Muscle layer of duodenum (tissue), 2 donors: ENCODE measurements around the gene KRT77.

Experiments
- H3K27ac ChIP-seq: one replicate; pipeline ENCODE4 v1.7.0; 2013; ENCODE audit warnings: mild to moderate bottlenecking, low read length
- H3K27me3 ChIP-seq: one replicate; pipeline ENCODE4 v1.7.0; 2013; ENCODE audit warnings: low read depth, mild to moderate bottlenecking, control low read depth, low read length
- H3K36me3 ChIP-seq, 2 donors: one replicate each; pipeline ENCODE4 v1.7.0; 2013; ENCODE audit warnings: low read length in 2 of 2, control low read depth in 1 of 2, mild to moderate bottlenecking in 1 of 2; ENCODE audit not compliant: insufficient read depth in 2 of 2, control insufficient read depth in 1 of 2
- H3K4me1 ChIP-seq, 2 donors: one replicate each; pipeline ENCODE4 v1.7.0; 2013; ENCODE audit warnings: low read length in 2 of 2, mild to moderate bottlenecking in 2 of 2, control low read depth in 1 of 2, moderate library complexity in 1 of 2; ENCODE audit not compliant: insufficient read depth in 2 of 2, control insufficient read depth in 1 of 2
- H3K4me3 ChIP-seq, 2 donors: one replicate each; pipeline ENCODE4 v1.7.0; 2013; ENCODE audit warnings: low read length in 2 of 2, low read depth in 1 of 2, mild to moderate bottlenecking in 1 of 2
- H3K9me3 ChIP-seq, 2 donors: one replicate each; pipeline ENCODE4 v1.7.0; 2013; ENCODE audit warnings: low read length in 2 of 2, control low read depth in 1 of 2, mild to moderate bottlenecking in 1 of 2; ENCODE audit not compliant: control insufficient read depth in 1 of 2
- donor health status: healthy.

Gene KRT77

GRCh38 chr12:52650520-52651081 is 52.7 kb downstream of the KRT77 start:
- no peaks in the 10 kb centered on the region for H3K4me1 ChIP-seq
- no peak overlapping the region for H3K4me3 ChIP-seq
- H3K9me3 ChIP-seq = peaks cover 0 to 6% of the 10 kb centered on the region in 2 donors
- H3K36me3 ChIP-seq = no peaks in the 10 kb centered on the region
- H3K27me3 ChIP-seq = no peaks in the 10 kb centered on the region
- peak overlapping the region; percentile 7 for H3K27ac ChIP-seq

DNA sequence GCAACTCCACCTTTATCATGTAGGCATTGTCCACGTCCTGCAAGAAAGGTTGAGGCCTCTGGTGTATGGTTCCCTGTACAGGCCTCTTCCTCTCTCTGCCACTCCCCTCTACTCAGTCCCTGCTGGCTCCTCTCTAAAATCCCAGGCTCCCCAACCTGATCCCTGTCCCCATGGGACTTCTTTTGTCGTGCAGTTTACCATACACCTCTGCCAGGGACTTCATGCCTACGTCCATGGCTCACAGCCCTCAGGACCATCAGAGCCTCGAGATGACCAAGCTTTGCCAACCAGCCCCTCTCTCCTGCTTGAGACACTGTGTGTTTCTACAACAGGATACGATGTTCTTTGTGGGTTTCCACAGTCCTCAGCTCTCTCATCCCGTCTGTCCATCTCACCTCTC is 54.3 kb downstream of the KRT77 start:
- Histone ChIP-seq H3K27me3 (no peaks in the 10 kb centered on the region), H3K4me1 (no peaks in the 10 kb centered on the region), H3K9me3 (peaks cover 0 to 6% of the 10 kb centered on the region in 2 donors), H3K27ac (no peak overlapping the region), H3K36me3 (no peaks in the 10 kb centered on the region), H3K4me3 (no peak overlapping the region)

GRCh38 chr12:52648012-52648550 is 55.2 kb downstream of the KRT77 start:
- H3K9me3 ChIP-seq = peaks cover 0 to 6% of the 10 kb centered on the region in 2 donors
- H3K27me3 ChIP-seq = no peaks in the 10 kb centered on the region
- H3K27ac ChIP-seq = no peak overlapping the region
- H3K4me3 ChIP-seq = no peak overlapping the region
- no peaks in the 10 kb centered on the region for H3K36me3 ChIP-seq
- no peaks in the 10 kb centered on the region for H3K4me1 ChIP-seq

GRCh38 chr12:52647601-52648000 is 55.7 kb downstream of the KRT77 start:
- Histone ChIP-seq H3K36me3 (no peaks in the 10 kb centered on the region), H3K27ac (no peak overlapping the region), H3K4me3 (no peak overlapping the region), H3K9me3 (peaks cover 0 to 6% of the 10 kb centered on the region in 2 donors), H3K4me1 (no peaks in the 10 kb centered on the region), H3K27me3 (no peaks in the 10 kb centered on the region)

DNA sequence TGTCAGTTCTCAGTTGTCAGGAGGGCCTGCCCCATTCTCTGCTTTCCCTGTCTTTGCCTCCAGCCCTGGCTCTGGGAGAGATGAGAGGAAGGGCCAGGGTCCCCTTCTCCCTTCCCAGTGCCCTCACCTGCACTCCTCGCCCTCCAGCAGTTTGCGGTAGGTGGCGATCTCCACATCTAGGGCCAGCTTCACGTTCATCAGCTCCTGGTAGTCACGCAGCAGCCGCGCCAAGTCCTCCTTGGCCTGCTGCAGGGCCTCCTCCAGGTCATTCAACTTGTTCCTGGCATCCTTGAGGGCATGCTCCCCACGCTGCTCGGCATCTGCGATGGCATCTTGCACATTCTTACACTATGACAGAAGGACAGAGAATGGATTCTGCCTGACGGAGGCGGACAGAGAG is 56.7 kb downstream of the KRT77 start:
- Histone ChIP-seq H3K4me1 (no peaks in the 10 kb centered on the region), H3K27ac (no peak overlapping the region), H3K4me3 (no peak overlapping the region), H3K27me3 (no peaks in the 10 kb centered on the region), H3K36me3 (no peaks in the 10 kb centered on the region), H3K9me3 (no peaks in the 10 kb centered on the region)

GRCh38 chr12:52645982-52646381 is 57.3 kb downstream of the KRT77 start:
- H3K9me3 ChIP-seq = no peaks in the 10 kb centered on the region
- no peaks in the 10 kb centered on the region for H3K36me3 ChIP-seq
- H3K4me3 ChIP-seq = no peak overlapping the region
- H3K27me3 ChIP-seq = no peaks in the 10 kb centered on the region
- no peaks in the 10 kb centered on the region for H3K4me1 ChIP-seq
- peak overlapping the region; percentile 20 for H3K27ac ChIP-seq

DNA sequence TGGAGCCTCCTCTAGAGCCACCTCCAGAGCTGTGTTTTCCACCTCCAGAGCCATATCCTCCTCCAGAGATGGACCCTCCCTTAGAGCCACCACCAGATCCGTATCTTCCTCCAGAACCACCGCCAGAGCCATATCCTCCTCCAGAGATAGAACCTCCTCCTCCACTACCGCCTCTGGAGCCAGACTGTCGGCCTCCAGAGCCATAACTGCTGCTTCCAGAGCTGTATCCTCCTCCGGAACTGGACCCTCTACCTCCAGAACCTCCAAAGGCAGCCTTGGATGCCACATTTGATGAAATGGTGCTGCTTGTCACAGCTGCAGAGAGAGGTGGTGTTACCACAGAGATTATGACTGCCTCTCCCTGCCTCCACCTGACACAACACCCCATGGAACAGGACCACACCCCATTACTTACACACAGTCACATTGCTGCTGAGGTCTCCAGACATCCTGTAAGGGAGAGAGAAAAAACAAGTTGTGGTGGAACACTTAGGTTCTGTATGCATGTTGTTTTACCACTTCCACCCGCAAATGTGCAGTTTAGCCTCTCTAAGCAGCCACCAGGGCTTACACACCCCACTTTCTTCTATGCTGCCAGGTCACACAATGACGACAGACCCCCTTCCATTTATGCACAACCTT is 58.1 kb downstream of the KRT77 start:
- Histone ChIP-seq H3K9me3 (no peaks in the 10 kb centered on the region), H3K4me1 (no peaks in the 10 kb centered on the region), H3K4me3 (no peak overlapping the region), H3K36me3 (no peaks in the 10 kb centered on the region), H3K27ac (peak overlapping the region; percentile 20), H3K27me3 (no peaks in the 10 kb centered on the region)

- Histone ChIP-seq H3K4me3 (no peak overlapping the region), H3K36me3 (no peaks in the 10 kb centered on the region), H3K27me3 (no peaks in the 10 kb centered on the region), H3K9me3 (no peaks in the 10 kb centered on the region), H3K27ac (no peak overlapping the region), H3K4me1 (no peaks in the 10 kb centered on the region)
Observed at GRCh38 chr12:52644078-52644415, 59.3 kb downstream of the KRT77 start.

- Histone ChIP-seq H3K4me1 (no peaks in the 10 kb centered on the region), H3K27ac (no peak overlapping the region), H3K27me3 (no peaks in the 10 kb centered on the region), H3K4me3 (no peak overlapping the region), H3K36me3 (no peaks in the 10 kb centered on the region), H3K9me3 (no peaks in the 10 kb centered on the region)
Observed at GRCh38 chr12:52643233-52644077, 59.9 kb downstream of the KRT77 start.

- no peaks in the 10 kb centered on the region for H3K4me1 ChIP-seq
- H3K9me3 ChIP-seq = no peaks in the 10 kb centered on the region
- no peaks in the 10 kb centered on the region for H3K36me3 ChIP-seq
- H3K4me3 ChIP-seq = no peak overlapping the region
- no peak overlapping the region for H3K27ac ChIP-seq
- H3K27me3 ChIP-seq = no peaks in the 10 kb centered on the region
Observed at GRCh38 chr12:52641468-52641867, 61.9 kb downstream of the KRT77 start.
